ENCODE measurements around the gene RHOF.

Gene RHOF

GRCh38 chr12:121804417-121805111, 11.1 kb upstream of the RHOF start:
- no peak for FAIRE-seq

- no peak for FAIRE-seq
These were observed 10.5 kb upstream of the RHOF start, which contains the start of gene SETD1B for GRCh38 chr12:121803861-121804416. Gene SETD1B (plus strand): TSS chr12:121804009. CDS start chr12:121804738, 729 bp downstream.

- FAIRE-seq = peak; percentile 97
These were observed 9.6 kb upstream of the RHOF start for GRCh38 chr12:121802843-121803698.

GRCh38 chr12:121802485-121802842, 9.0 kb upstream of the RHOF start:
- no peak for FAIRE-seq

GRCh38 chr12:121801595-121802484, 8.4 kb upstream of the RHOF start:
- no peak for FAIRE-seq

- no peak for FAIRE-seq
These were observed 7.5 kb upstream of the RHOF start for GRCh38 chr12:121800694-121801594.

- FAIRE-seq = no peak
These were observed 6.6 kb upstream of the RHOF start for GRCh38 chr12:121799842-121800693.

GRCh38 chr12:121799156-121799841, 5.8 kb upstream of the RHOF start:
- no peak for FAIRE-seq

- no peak for FAIRE-seq
These were observed 5.3 kb upstream of the RHOF start for GRCh38 chr12:121798787-121799155.

GRCh38 chr12:121797937-121798786, 4.7 kb upstream of the RHOF start:
- FAIRE-seq = no peak

GRCh38 chr12:121796855-121797751, 3.6 kb upstream of the RHOF start:
- FAIRE-seq = peak; percentile 40

GRCh38 chr12:121795034-121795968, 1.8 kb upstream of the RHOF start:
- no peak for FAIRE-seq

GRCh38 chr12:121794534-121795033, 1.1 kb upstream of the RHOF start:
- FAIRE-seq = no peak

GRCh38 chr12:121793838-121794533, 498 bp upstream of the RHOF start:
- no peak for FAIRE-seq

- no peak for FAIRE-seq
These were observed 665 bp downstream of the RHOF start for GRCh38 chr12:121792607-121793439.
